Upper lobe of right lung (tissue), 1 donor: ENCODE results near the gene PARD3B. TPM values are rescaled to one million over a fixed set of nuclear protein-coding genes. Genes with fewer than 3 reads are reported as not detected.

Experiments
- ATAC-seq: fragments of 200-7000 bp; cut with Tn5 transposase; one replicate; pipeline ENCODE4 v1.9.1; 2020; ENCODE audit warnings: mild to moderate bottlenecking, moderate library complexity
- DNase-seq: peaks from one replicate; pipeline ENCODE4 v3.0.0-alpha.2; 2020
- H3K27ac ChIP-seq: fragments of 200-600 bp; one replicate; pipeline ENCODE4 v1.8.0; 2022
- H3K27me3 ChIP-seq: fragments of 200-600 bp; one replicate; pipeline ENCODE4 v1.8.0; 2022; ENCODE audit warnings: mild to moderate bottlenecking
- H3K36me3 ChIP-seq: fragments of 200-600 bp; one replicate; pipeline ENCODE4 v1.8.0; 2022
- H3K4me1 ChIP-seq: fragments of 200-600 bp; one replicate; pipeline ENCODE4 v1.8.0; 2022
- H3K4me3 ChIP-seq: fragments of 200-600 bp; one replicate; pipeline ENCODE4 v1.8.0; 2022; ENCODE audit warnings: mild to moderate bottlenecking
- H3K9me3 ChIP-seq: fragments of 200-600 bp; one replicate; pipeline ENCODE4 v1.8.0; 2022
- CTCF ChIP-seq: fragments of 200-600 bp; IDR thresholded peaks from one replicate; pipeline ENCODE4 v1.8.0; 2022; ENCODE audit warnings: antibody characterized with exemption
- intact Hi-C: fragments of 100-400 bp; cut with DNase I; formaldehyde crosslinking; loops from one replicate; pipeline ENCODE4 v1.11.0; 2022
- total RNA-seq: library from RNA; stranded (reverse); fragmentation: NEBNext Ultra II Directional; extraction: Animal tissue kit (Norgen Biotek cat#: 25700); gene quantifications from one replicate; pipeline ENCODE4 v1.2.1, GENCODE V29; 2021
- donor health status: DM: no; HTN: yes; CAD: no; lungs with severe emphysema.

PARD3B gene
- total RNA-seq, 1 donor from 2014 or later = 32.5 TPM

- no peak overlapping the region for H3K4me3 ChIP-seq
- H3K27ac ChIP-seq = no peak overlapping the region
- intact Hi-C loops = no loop called here
- H3K27me3 ChIP-seq = no peaks in the 10 kb centered on the region
- H3K36me3 ChIP-seq = no peaks in the 10 kb centered on the region
- no peaks in the 10 kb centered on the region for H3K9me3 ChIP-seq
- DNase-seq (no peak), ATAC-seq (no peak)
- no peak for TF ChIP-seq CTCF
- no peaks in the 10 kb centered on the region for H3K4me1 ChIP-seq
Measured at GRCh38 chr2:205424326-205424725, 879.1 kb downstream of the PARD3B start.

- Histone ChIP-seq H3K36me3 (no peaks in the 10 kb centered on the region), H3K4me1 (no peaks in the 10 kb centered on the region), H3K9me3 (no peaks in the 10 kb centered on the region), H3K27ac (no peak overlapping the region), H3K27me3 (no peaks in the 10 kb centered on the region), H3K4me3 (no peak overlapping the region)
- no peak for TF ChIP-seq CTCF
- no peak for ATAC-seq
- intact Hi-C loops = no loop called here
- DNase-seq = no peak
Measured at GRCh38 chr2:205425102-205425501, 879.8 kb downstream of the PARD3B start.

GRCh38 chr2:205427112-205427511 is 881.8 kb downstream of the PARD3B start:
- Histone ChIP-seq H3K4me1 (no peaks in the 10 kb centered on the region), H3K36me3 (no peaks in the 10 kb centered on the region), H3K4me3 (no peak overlapping the region), H3K27ac (no peak overlapping the region), H3K9me3 (no peaks in the 10 kb centered on the region), H3K27me3 (no peaks in the 10 kb centered on the region)
- DNase-seq = no peak
- TF ChIP-seq CTCF = no peak
- no peak for ATAC-seq
- intact Hi-C loops = no loop called here

GRCh38 chr2:205428811-205429210 is 883.5 kb downstream of the PARD3B start:
- Histone ChIP-seq H3K9me3 (no peaks in the 10 kb centered on the region), H3K36me3 (no peaks in the 10 kb centered on the region), H3K4me3 (no peak overlapping the region), H3K4me1 (no peaks in the 10 kb centered on the region), H3K27ac (no peak overlapping the region), H3K27me3 (no peaks in the 10 kb centered on the region)
- ATAC-seq (no peak), DNase-seq (no peak)
- intact Hi-C loops = no loop called here
- TF ChIP-seq CTCF = no peak

- Histone ChIP-seq H3K27me3 (no peaks in the 10 kb centered on the region), H3K9me3 (no peaks in the 10 kb centered on the region), H3K4me3 (no peak overlapping the region), H3K36me3 (no peaks in the 10 kb centered on the region), H3K27ac (no peak overlapping the region), H3K4me1 (no peaks in the 10 kb centered on the region)
- no peak for DNase-seq
- ATAC-seq = no peak
- intact Hi-C loops = no loop called here
- no peak for TF ChIP-seq CTCF
Measured at GRCh38 chr2:205435970-205436369, 890.7 kb downstream of the PARD3B start.

GRCh38 chr2:205438241-205438640 is 893.0 kb downstream of the PARD3B start:
- no peaks in the 10 kb centered on the region for H3K4me1 ChIP-seq
- ATAC-seq = no peak
- intact Hi-C loops = no loop called here

More at GRCh38 chr2:205438241-205438640, 893.0 kb downstream of the PARD3B start:
- no peaks in the 10 kb centered on the region for H3K27me3 ChIP-seq
- no peaks in the 10 kb centered on the region for H3K36me3 ChIP-seq
- no peak overlapping the region for H3K27ac ChIP-seq
- no peak for DNase-seq
- H3K9me3 ChIP-seq = no peaks in the 10 kb centered on the region
- TF ChIP-seq CTCF = no peak
- no peak overlapping the region for H3K4me3 ChIP-seq
